Myocyte (in vitro differentiated cells): ENCODE data around the gene DQX1. TPM values are rescaled to one million over a fixed set of nuclear protein-coding genes. Genes with fewer than 3 reads are reported as not detected.
A peak's percentile ranks its signal among the peaks of the same experiment; 100 is the strongest.
"Not testable (repeated sequence)": the region's sequence is repeated elsewhere in the genome, so short reads cannot be mapped to it uniquely, and the experiment has no call there.

Experiments
- DNase-seq: peaks from one replicate; pipeline ENCODE4 v3.0.0-alpha.2; 2012; ENCODE audit warnings: low read depth
- total RNA-seq: library from RNA; depleted of rRNA; stranded (reverse); fragments of >200 nt; gene quantifications from 2 replicates; pipeline ENCODE4 v1.2.3, GENCODE V29; 2014

The DQX1 gene
- total RNA-seq, 1 donor from 2014 or later: not detected

- peak; percentile 15 for DNase-seq
Observed at GRCh38 chr2:74497777-74498499, 28.1 kb downstream of the DQX1 start.

GRCh38 chr2:74496997-74497776, 28.8 kb downstream of the DQX1 start:
- no peak for DNase-seq

GRCh38 chr2:74495440-74495839, 30.6 kb downstream of the DQX1 start:
- no peak for DNase-seq

GRCh38 chr2:74493546-74493945, 32.5 kb downstream of the DQX1 start:
- no peak for DNase-seq

- DNase-seq: no peak
Observed at GRCh38 chr2:74491648-74492544, 34.1 kb downstream of the DQX1 start.

GRCh38 chr2:74489906-74490305, 36.1 kb downstream of the DQX1 start:
- no peak for DNase-seq

GRCh38 chr2:74488643-74489481, 37.2 kb downstream of the DQX1 start:
- no peak for DNase-seq

- no peak for DNase-seq
Observed at GRCh38 chr2:74486141-74486540, 39.9 kb downstream of the DQX1 start.

GRCh38 chr2:74483675-74484164, 42.3 kb downstream of the DQX1 start:
- not testable (repeated sequence) for DNase-seq

- DNase-seq: peak; percentile 97
Observed at GRCh38 chr2:74482801-74483674, 43.0 kb downstream of the DQX1 start, which contains the start of the genes CCDC142 and TTC31. TSS of gene CCDC142 (minus strand) at chr2:74482998. CDS start at chr2:74482837, 161 bp downstream. TSS of gene TTC31 (plus strand) at chr2:74483081. CDS start at chr2:74483096, 15 bp downstream.

- DNase-seq: no peak
Observed at GRCh38 chr2:74481961-74482800, 43.9 kb downstream of the DQX1 start.

- DNase-seq: no peak
Observed at GRCh38 chr2:74481431-74481830, 44.6 kb downstream of the DQX1 start.

- no peak for DNase-seq
Observed at GRCh38 chr2:74474899-74475298, 51.1 kb downstream of the DQX1 start.

- no peak for DNase-seq
Observed at GRCh38 chr2:74474481-74474880, 51.5 kb downstream of the DQX1 start.

GRCh38 chr2:74472945-74473258, 53.1 kb downstream of the DQX1 start:
- no peak for DNase-seq

GRCh38 chr2:74472086-74472944, 53.7 kb downstream of the DQX1 start, which contains the start of gene MRPL53:
TSS of gene MRPL53 (minus strand) at chr2:74472680. CDS start at chr2:74472660, 20 bp downstream.
- peak; percentile 97 for DNase-seq

GRCh38 chr2:74471332-74472065, 54.5 kb downstream of the DQX1 start:
- DNase-seq: no peak
